Measurements from ENCODE around the gene PRKG1. TPM values are rescaled to one million over a fixed set of nuclear protein-coding genes. Genes with fewer than 3 reads are reported as not detected.

PRKG1 gene
- total RNA-seq, 1 donor from 2014 or later, result 4.6 TPM

GRCh38 chr10:51291961-51292360 is 217.7 kb downstream of the PRKG1 start:
- no peak overlapping the region for H3K4me3 Mint-ChIP-seq (ENCODE audit: low read depth)

GRCh38 chr10:51297438-51297837 is 223.2 kb downstream of the PRKG1 start:
- TF ChIP-seq CTCF (IDR thresholded peaks at IDR 0.05; ENCODE audit: unreplicated experiment), result no peak

More at GRCh38 chr10:51291961-51292360, 217.7 kb downstream of the PRKG1 start:
- peaks cover 3% of the 10 kb centered on the region for H3K9me3 Mint-ChIP-seq (ENCODE audit: low read depth)
- no peak for DNase-seq (ENCODE audit: low spot score, unreplicated experiment)
- no peak for TF ChIP-seq CTCF (IDR thresholded peaks at IDR 0.05; ENCODE audit: unreplicated experiment)
- H3K36me3 Mint-ChIP-seq (ENCODE audit: insufficient read depth), result no peaks in the 10 kb centered on the region
- H3K27ac Mint-ChIP-seq, result no peak overlapping the region
- H3K27me3 Mint-ChIP-seq, result no peaks in the 10 kb centered on the region
- no peaks in the 10 kb centered on the region for H3K4me1 Mint-ChIP-seq (ENCODE audit: low read depth)

GRCh38 chr10:51300617-51301304 is 226.5 kb downstream of the PRKG1 start:
- TF ChIP-seq CTCF (IDR thresholded peaks at IDR 0.05; ENCODE audit: unreplicated experiment), result no peak
- Mint-ChIP-seq H3K9me3 (ENCODE audit: low read depth) (no peaks in the 10 kb centered on the region), H3K4me1 (ENCODE audit: low read depth) (peaks cover 3% of the 10 kb centered on the region), H3K27me3 (no peaks in the 10 kb centered on the region), H3K4me3 (ENCODE audit: low read depth) (no peak overlapping the region), H3K27ac (no peak overlapping the region), H3K36me3 (ENCODE audit: insufficient read depth) (no peaks in the 10 kb centered on the region)
- no peak for DNase-seq (ENCODE audit: low spot score, unreplicated experiment)

More at GRCh38 chr10:51297438-51297837, 223.2 kb downstream of the PRKG1 start:
- peaks cover 3% of the 10 kb centered on the region for H3K4me1 Mint-ChIP-seq (ENCODE audit: low read depth)
- H3K27me3 Mint-ChIP-seq, result no peaks in the 10 kb centered on the region
- no peak overlapping the region for H3K4me3 Mint-ChIP-seq (ENCODE audit: low read depth)
- H3K27ac Mint-ChIP-seq, result no peak overlapping the region
- no peak for DNase-seq (ENCODE audit: low spot score, unreplicated experiment)
- peaks cover 3% of the 10 kb centered on the region for H3K9me3 Mint-ChIP-seq (ENCODE audit: low read depth)
- no peaks in the 10 kb centered on the region for H3K36me3 Mint-ChIP-seq (ENCODE audit: insufficient read depth)

GRCh38 chr10:51301644-51302043 is 227.4 kb downstream of the PRKG1 start:
- Mint-ChIP-seq H3K4me3 (ENCODE audit: low read depth) (no peak overlapping the region), H3K36me3 (ENCODE audit: insufficient read depth) (no peaks in the 10 kb centered on the region), H3K4me1 (ENCODE audit: low read depth) (peaks cover 3% of the 10 kb centered on the region), H3K27me3 (no peaks in the 10 kb centered on the region), H3K27ac (no peak overlapping the region), H3K9me3 (ENCODE audit: low read depth) (no peaks in the 10 kb centered on the region)
- no peak for DNase-seq (ENCODE audit: low spot score, unreplicated experiment)
- no peak for TF ChIP-seq CTCF (IDR thresholded peaks at IDR 0.05; ENCODE audit: unreplicated experiment)

- no peaks in the 10 kb centered on the region for H3K27me3 Mint-ChIP-seq
- DNase-seq (ENCODE audit: low spot score, unreplicated experiment), result no peak
- no peaks in the 10 kb centered on the region for H3K36me3 Mint-ChIP-seq (ENCODE audit: insufficient read depth)
Measured at GRCh38 chr10:51302316-51302715, 228.0 kb downstream of the PRKG1 start.

More at GRCh38 chr10:51302316-51302715, 228.0 kb downstream of the PRKG1 start:
- H3K9me3 Mint-ChIP-seq (ENCODE audit: low read depth), result no peaks in the 10 kb centered on the region
- no peak overlapping the region for H3K4me3 Mint-ChIP-seq (ENCODE audit: low read depth)
- H3K27ac Mint-ChIP-seq, result no peak overlapping the region
- H3K4me1 Mint-ChIP-seq (ENCODE audit: low read depth), result peaks cover 3% of the 10 kb centered on the region
- no peak for TF ChIP-seq CTCF (IDR thresholded peaks at IDR 0.05; ENCODE audit: unreplicated experiment)

All from progenitor cell of endocrine pancreas (in vitro differentiated cells).